KBM-7 (cell line): Measurements from ENCODE around the gene ABCD1.

Source experiments
- DNase-seq: peaks from one replicate; pipeline ENCODE4 v3.0.0-alpha.2; 2015
- in situ Hi-C: fragments of 300-500 bp; cut with MboI; formaldehyde crosslinking; loops from 2 replicates; pipeline ENCODE4 v1.14.3; 2020; ENCODE audit warnings: low sequenced_read_pairs, low pct_unique_long_range_greater_than_20kb, mixed read lengths

ABCD1 gene

DNA sequence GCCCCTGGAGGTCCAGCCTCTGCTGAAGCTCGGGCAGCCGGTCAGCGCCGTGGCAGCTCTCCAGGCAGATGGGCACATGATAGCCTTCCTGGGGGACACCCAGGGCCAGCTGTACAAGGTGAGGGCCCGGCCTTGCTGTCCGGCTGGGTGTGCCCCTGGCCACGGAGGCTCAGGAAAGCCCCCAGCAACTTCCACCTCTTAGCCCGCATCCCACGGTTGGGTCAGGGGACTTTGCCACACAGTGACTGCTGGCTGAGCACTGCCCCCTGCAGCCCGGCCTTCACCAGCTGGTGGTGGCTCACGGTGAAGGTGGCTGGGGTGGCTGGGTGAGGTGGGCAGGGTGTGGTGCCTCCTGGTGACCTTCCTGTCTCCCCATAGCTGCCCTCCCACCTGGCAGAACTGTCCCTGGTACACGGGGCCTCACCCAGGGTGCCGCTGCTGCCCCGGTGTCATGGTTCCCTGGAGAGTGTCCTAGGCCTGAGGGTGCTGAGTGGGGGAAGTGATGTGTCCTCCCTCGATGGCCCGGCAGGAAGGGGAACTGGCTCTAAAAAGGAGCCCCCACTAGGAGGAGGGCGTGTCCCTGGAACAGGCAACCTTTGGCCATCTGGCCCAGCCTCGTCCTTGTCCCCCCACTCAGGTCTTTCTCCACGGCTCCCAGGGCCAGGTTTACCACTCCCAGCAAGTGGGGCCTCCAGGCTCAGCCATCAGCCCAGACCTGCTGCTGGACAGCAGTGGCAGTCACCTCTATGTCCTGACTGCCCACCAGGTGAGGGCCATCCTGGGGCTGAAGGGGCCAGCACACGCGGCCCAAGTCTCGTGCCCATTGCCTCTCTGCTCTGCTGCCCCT lies 43.9 kb downstream of the ABCD1 start:
- no peak for DNase-seq
- in situ Hi-C loops: no loop called here

DNA sequence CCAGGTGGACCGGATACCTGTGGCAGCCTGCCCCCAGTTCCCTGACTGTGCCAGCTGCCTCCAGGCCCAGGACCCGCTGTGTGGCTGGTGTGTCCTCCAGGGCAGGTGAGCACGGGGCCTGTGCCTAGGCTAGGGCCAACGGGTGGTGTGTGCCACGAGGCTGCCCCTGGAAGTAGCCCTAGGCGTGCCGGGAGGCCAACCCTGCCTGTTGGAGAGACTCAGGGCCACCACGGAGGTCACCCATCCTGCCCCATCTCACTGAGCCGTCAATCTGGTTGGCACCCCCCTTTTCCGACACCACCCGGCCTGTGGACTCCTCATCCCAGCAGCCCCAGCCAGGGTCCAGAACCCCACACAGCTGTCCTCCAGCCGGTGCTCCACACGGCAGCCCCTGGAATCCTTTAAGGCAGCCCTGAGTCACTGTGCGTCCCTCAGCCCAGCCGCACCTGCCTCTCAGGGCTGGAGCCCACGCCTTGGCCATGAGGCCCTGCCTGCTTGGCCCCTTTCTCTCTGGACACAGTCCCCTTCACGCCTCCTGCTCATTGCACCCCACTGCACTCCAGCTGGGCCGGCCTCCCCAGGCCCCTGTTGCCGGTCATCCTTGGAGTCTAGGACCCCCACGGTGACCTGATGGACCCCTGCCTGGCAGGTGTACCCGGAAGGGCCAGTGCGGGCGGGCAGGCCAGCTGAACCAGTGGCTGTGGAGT lies 44.7 kb downstream of the ABCD1 start:
- in situ Hi-C loops: no loop called here
- DNase-seq: no peak

DNA sequence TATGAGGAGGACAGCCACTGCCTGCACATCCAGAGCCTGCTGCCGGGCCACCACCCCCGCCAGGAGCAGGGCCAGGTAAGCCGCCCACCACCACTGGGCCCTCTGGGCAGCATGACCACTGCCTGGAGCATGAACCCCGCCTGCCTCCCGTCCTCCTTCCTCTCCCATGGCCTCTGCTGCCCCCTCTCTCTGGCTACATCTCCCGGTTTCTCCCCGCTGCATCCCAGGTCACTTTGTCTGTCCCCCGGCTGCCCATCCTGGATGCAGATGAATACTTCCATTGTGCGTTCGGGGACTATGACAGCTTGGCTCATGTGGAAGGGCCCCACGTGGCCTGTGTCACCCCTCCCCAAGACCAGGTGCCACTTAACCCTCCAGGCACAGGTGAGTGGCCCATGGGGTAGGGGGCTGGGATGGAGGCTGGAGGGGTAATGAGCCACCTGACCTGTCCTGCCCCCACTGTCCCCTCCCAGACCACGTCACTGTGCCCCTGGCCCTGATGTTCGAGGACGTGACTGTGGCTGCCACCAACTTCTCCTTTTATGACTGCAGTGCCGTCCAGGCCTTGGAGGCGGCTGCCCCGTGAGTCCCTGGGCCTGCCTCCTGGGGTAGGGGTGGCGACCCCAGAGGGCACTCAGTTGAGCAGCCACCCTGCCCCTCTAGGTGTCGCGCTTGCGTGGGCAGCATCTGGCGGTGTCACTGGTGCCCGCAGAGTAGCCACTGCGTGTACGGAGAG lies 45.4 kb downstream of the ABCD1 start:
- no peak for DNase-seq
- in situ Hi-C loops: no loop called here

DNA sequence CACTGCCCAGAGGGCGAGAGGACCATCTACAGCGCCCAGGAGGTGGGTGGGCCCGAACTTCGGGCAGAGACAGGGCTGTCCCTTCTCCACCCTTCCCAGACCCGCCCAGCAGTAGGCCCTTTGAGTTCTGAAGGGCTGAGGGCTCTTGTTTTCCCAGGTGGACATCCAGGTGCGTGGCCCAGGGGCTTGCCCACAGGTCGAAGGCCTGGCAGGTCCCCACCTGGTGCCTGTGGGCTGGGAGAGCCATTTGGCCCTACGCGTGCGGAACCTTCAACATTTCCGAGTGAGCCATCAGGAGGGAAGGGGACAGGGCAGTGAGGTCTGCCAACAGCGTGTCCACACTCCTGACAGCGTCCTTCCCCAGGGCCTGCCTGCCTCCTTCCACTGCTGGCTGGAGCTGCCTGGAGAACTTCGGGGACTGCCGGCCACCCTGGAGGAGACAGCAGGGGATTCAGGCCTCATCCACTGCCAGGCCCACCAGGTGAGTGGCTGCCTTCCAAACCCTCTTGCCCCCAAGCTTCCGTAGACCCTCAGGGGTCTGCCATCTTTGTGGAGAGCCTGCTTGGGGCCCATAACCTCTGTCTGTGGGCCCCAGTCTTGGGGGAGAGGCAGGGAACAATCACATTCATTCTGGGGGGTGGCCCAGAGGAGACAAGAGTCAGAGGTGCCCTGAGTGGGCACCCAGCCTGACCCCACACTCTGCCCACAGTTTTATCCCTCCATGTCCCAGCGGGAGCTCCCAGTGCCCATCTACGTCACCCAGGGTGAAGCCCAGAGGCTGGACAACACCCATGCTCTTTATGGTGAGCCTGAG lies 46.2 kb downstream of the ABCD1 start:
- in situ Hi-C loops: no loop called here
- no peak for DNase-seq

DNA sequence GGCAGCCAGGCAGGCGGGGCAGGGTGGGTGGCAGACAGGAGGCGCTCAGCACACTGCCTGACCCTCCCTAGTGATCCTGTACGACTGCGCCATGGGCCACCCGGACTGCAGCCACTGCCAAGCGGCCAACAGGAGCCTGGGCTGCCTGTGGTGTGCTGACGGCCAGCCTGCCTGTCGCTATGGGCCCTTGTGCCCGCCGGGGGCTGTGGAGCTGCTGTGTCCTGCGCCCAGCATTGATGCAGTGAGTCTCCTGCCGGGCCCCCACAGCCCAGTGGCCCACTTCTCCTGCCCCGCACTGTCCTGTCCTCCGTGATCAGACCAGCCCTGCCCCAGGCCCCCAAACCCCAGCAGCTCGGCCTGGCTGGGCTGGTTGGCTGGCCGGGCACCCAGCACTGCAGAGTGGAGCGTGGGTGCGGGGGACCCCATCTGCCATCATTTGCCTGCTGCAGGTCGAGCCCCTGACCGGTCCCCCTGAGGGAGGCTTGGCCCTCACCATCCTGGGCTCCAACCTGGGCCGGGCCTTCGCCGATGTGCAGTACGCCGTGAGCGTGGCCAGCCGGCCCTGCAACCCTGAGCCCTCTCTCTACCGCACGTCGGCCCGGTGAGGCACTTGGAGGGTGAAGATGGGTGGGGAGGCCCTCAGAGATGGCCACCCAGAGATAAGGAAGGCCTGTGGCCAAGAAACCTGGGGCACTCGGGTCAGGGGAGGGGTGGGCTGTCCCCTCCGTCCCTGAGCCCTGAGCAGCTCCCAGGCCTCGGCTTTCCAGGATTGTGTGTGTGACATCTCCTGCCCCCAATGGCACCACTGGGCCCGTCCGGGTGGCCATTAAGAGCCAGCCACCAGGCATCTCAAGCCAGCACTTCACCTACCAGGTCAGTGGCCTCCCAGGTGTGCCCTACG lies 47.0 kb downstream of the ABCD1 start:
- no peak for DNase-seq
- in situ Hi-C loops: no loop called here

DNA sequence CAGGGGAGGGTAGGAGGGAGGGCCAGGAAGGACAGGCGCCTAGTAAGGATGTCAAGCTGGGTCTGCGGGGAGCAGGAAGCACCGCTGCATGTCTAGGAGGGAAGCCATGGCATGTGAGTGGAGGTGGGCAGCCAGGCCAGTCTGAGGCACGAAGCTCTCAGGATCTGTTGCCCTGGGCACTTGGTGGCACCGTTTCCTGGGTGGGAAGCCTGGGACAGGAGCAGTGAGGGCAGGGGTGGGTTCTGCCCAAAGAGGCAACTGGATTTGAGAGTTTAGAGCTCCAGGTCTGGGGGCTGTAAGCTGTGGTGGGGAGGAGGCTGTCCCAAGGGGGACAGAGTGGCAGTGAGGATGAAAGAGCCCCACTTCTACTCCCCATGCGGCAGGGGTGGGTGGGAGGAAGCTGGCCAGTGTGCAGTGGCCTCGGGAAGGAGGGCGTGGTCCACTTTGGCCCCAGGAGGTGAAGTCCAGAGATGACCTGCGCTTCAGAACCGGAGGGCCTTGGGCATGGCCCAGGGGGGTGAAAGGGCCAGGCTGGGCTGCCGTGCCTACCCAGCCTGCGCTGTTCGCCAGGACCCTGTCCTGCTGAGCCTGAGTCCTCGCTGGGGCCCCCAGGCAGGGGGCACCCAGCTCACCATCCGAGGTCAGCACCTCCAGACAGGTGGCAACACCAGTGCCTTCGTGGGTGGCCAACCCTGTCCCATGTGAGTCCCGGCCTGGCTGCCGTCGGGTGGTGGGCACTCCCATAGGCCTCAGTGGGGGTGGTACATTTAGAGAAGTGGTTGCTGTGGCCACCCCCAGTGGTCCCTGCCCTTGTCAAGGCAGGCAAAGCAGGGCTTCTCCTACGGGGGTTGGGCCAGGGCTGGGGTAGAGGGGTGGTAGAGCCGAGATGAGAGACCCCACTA lies 47.9 kb downstream of the ABCD1 start:
- DNase-seq: no peak
- in situ Hi-C loops: no loop called here

DNA sequence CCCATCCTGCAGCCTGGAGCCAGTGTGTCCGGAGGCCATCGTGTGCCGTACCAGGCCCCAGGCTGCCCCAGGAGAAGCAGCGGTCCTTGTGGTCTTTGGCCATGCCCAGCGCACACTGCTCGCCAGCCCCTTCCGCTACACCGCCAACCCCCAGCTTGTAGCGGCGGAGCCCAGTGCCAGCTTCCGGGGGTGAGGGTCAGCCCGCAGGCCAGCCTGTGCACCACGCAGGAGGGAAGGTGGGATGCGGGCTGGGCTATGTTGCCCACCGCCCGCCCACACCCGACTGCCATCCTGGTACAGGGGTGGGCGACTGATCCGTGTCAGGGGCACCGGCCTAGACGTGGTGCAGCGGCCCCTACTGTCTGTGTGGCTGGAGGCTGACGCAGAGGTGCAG lies 48.6 kb downstream of the ABCD1 start:
- in situ Hi-C loops: no loop called here

DNA sequence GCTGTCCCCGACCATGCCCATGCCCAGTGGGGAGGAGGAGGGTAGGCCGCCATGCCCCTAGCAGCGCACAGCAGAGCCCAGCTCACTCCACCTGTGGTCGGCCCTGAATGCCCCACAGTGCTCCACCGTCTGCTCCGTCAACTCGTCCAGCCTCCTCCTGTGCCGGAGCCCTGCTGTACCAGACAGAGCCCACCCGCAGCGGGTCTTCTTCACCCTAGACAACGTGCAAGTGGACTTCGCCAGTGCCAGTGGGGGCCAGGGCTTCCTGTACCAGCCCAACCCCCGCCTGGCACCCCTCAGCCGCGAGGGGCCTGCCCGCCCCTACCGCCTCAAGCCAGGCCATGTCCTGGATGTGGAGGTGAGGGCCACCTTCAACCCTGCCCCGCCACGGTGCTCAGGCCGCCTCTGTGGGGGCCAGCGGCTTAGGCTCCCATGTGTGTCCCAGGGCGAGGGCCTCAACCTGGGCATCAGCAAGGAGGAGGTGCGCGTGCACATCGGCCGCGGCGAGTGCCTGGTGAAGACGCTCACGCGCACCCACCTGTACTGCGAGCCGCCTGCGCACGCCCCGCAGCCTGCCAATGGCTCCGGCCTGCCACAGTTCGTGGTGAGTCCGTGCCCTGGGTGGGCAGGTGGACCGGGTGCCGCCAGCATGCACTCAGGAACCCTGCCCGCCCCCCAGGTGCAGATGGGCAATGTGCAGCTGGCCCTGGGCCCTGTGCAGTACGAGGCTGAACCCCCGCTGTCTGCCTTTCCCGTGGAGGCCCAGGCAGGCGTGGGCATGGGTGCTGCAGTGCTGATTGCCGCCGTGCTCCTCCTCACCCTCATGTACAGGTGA lies 49.3 kb downstream of the ABCD1 start:
- in situ Hi-C loops: no loop called here
- no peak for DNase-seq

More for the DNA sequence above, 48.6 kb downstream of the ABCD1 start:
- DNase-seq: no peak

DNA sequence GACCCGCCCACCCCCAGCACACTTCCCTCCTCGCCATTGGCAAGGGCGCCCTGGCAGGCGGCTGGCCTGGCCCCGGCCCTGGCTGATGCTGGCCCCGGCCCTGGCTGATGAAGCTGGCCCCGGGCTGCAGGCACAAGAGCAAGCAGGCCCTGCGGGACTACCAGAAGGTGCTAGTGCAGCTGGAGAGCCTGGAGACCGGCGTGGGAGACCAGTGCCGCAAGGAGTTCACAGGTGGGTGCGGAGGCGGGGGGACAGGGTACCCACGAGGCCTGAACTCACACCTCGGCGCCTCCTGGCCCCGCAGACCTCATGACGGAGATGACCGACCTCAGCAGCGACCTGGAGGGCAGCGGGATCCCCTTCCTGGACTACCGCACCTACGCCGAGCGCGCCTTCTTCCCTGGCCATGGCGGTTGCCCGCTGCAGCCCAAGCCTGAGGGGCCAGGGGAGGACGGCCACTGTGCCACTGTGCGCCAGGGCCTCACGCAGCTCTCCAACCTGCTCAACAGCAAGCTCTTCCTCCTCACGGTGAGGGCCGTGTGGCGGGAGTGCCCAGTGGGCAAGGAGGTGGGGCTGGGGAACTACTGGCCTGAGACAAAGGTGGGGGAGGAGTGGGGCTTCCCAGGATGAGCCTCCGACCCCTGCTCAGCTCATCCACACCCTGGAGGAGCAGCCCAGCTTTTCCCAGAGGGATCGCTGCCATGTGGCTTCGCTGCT lies 50.1 kb downstream of the ABCD1 start:
- in situ Hi-C loops: no loop called here
- DNase-seq: no peak

DNA sequence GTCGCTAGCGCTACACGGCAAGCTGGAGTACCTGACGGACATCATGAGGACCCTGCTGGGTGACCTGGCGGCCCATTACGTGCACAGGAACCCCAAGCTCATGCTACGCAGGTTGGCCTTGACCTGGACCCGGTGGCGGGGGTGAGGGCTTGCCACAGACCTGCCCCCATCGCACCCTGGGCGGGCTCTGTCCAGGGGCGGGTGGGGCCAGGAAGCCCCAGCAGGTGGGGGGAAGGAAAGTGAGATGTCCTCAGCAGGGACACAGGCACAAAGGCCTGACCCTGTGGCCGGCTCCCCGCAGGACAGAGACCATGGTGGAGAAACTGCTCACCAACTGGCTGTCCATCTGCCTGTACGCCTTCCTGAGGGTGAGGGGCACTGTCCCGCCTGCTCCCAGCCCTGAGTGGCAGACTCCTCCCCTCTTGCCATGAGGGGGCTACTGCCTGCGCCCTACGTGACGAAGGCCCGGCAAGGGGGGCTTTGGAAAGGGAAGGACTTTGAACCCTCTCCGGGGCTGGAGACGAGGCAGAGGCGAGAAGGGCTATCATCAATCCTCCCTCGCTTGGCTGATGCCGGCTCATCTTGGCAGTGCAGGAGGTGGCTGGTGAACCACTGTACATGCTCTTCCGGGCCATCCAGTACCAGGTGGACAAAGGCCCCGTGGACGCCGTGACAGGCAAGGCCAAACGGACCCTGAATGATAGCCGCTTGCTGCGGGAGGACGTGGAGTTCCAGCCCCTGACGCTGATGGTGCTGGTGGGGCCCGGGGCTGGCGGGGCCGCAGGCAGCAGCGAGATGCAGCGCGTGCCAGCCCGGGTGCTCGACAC lies 50.9 kb downstream of the ABCD1 start:
- no peak for DNase-seq
- in situ Hi-C loops: no loop called here

DNA sequence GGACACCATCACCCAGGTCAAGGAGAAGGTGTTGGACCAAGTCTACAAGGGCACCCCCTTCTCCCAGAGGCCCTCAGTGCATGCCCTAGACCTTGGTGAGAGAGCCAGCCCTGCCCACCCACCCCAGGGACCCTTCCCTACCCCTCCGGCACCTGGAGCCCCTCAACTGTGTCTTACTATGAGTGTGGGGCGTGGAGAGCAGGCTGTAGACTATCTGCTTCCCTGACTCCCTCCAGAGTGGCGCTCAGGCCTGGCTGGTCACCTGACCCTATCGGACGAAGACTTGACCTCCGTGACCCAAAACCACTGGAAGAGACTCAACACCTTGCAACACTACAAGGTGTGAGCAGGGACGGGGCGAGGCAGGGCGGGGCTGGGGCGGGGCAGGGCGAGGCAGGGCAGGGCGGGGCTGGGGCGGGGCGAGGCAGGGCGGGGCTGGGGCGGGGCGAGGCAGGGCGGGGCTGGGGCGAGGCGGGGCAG lies 51.5 kb downstream of the ABCD1 start:
- DNase-seq: no peak
- in situ Hi-C loops: no loop called here

DNA sequence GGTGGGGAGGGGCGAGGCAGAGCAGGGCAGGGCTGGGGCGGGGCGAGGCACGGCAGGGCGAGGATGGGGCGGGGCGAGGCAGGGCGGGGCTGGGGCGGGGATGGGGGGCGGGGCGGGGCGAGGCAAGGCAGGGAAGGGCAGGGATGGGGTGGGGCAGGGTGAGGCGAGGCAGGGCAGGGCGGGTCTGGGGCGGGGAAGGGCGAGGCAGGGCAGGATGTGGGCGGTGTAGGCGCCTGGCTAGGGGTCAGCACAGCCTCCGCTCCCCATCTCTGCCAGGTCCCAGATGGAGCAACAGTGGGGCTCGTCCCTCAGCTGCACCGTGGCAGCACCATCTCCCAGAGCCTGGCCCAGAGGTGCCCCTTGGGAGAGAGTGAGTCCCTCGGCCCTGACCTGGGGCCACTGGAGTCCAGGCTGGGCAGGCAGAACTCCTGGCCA lies 52.0 kb downstream of the ABCD1 start:
- DNase-seq: no peak
- in situ Hi-C loops: no loop called here

DNA sequence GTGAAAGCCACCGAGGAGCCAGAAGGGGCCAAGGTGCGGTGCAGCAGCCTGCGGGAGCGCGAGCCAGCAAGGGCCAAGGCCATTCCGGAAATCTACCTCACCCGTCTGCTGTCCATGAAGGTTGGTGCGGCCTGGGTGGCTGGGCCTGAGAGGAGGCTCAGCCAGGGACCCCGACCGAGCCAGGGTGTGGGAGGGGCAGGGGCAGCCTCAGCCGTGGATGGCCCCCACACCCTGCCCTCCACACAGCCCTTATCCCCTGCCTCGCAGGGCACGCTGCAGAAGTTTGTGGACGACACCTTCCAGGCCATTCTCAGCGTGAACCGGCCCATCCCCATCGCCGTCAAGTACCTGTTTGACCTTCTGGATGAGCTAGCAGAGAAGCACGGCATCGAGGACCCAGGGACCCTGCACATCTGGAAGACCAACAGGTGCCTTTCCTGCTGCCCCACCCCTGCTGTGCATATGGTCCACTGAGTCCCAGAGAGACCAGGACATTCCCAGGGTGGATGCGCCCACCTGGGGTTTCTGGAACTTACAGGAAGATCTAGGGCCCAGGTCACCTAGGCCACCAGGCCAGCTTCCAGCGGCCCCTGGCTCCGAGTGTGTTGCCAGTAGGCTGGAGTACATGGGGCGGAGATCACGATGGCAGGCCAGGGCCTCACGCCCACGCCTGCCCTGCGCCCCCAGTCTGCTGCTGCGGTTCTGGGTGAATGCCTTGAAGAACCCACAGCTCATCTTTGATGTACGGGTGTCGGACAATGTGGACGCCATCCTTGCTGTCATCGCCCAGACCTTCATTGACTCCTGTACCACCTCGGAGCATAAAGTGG lies 52.8 kb downstream of the ABCD1 start:
- DNase-seq: no peak
- in situ Hi-C loops: no loop called here

DNA sequence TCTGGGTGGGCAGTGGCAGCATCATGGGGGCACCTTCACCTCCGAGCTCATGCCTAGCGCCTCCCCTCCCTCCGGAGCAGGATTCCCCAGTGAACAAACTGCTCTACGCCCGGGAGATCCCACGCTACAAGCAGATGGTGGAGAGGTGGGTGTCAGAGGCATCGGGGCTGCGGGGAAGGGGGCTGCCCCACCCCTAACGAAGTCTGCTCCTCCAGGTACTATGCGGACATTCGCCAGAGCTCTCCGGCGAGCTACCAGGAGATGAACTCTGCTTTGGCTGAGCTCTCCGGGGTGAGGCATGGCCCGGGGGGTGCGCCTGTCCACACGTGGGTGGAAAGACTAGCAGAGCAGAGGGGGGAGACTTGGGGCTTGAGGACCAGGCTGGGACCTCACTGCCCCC lies 53.5 kb downstream of the ABCD1 start:
- no peak for DNase-seq
- in situ Hi-C loops: no loop called here
